Brain microvascular endothelial cell (primary cell): Measurements from ENCODE around the gene CTNS.

Source experiments
- DNase-seq: peaks from one replicate; pipeline ENCODE4 v3.0.0-alpha.2; 2020
- H3K27ac ChIP-seq: fragments of 250-450 bp; sonication (Bioruptor Pico); 2 replicates; pipeline ENCODE4 v1.5.1; 2020; ENCODE audit warnings: mild to moderate bottlenecking, moderate library complexity
- H3K27me3 ChIP-seq: fragments of 250-450 bp; sonication (Bioruptor Pico); replicated peaks from 2 replicates; pipeline ENCODE4 v1.5.1; 2020; ENCODE audit warnings: mild to moderate bottlenecking
- H3K36me3 ChIP-seq: fragments of 250-450 bp; sonication (Bioruptor Pico); replicated peaks from 2 replicates; pipeline ENCODE4 v1.5.1; 2020; ENCODE audit warnings: mild to moderate bottlenecking
- H3K4me3 ChIP-seq: 2 replicates; pipeline ENCODE4 v1.5.1; 2011; ENCODE audit warnings: low read depth, mild to moderate bottlenecking, control low read depth, low read length, moderate library complexity
- CTCF ChIP-seq: IDR thresholded peaks from 2 replicates; pipeline ENCODE4 v1.5.1; 2011; ENCODE audit warnings: low read depth, mild to moderate bottlenecking, moderate library complexity, low read length, control low read depth, inconsistent platforms; ENCODE audit errors: missing control alignments
- in situ Hi-C: cut with HindIII; loops from 2 replicates; pipeline ENCODE4 v1.10.0; 2017; ENCODE audit warnings: low sequenced_read_pairs, low pct_ligation_motif_present

CTNS gene

GRCh38 chr17:3613124-3613523, 23.4 kb upstream of the CTNS start:
- in situ Hi-C loops, result no loop called here
- H3K27ac ChIP-seq, result no peak overlapping the region
- DNase-seq, result no peak
- TF ChIP-seq CTCF, result no peak
- H3K4me3 ChIP-seq, result no peak overlapping the region
- H3K27me3 ChIP-seq, result no peaks in the 10 kb centered on the region
- peaks cover 31% of the 10 kb centered on the region for H3K36me3 ChIP-seq

GRCh38 chr17:3615160-3615870, 21.2 kb upstream of the CTNS start:
- Histone ChIP-seq H3K4me3 (no peak overlapping the region), H3K27me3 (no peaks in the 10 kb centered on the region), H3K27ac (no peak overlapping the region), H3K36me3 (peaks cover 22% of the 10 kb centered on the region)
- DNase-seq, result no peak
- no peak for TF ChIP-seq CTCF
- in situ Hi-C loops, result no loop called here

DNA sequence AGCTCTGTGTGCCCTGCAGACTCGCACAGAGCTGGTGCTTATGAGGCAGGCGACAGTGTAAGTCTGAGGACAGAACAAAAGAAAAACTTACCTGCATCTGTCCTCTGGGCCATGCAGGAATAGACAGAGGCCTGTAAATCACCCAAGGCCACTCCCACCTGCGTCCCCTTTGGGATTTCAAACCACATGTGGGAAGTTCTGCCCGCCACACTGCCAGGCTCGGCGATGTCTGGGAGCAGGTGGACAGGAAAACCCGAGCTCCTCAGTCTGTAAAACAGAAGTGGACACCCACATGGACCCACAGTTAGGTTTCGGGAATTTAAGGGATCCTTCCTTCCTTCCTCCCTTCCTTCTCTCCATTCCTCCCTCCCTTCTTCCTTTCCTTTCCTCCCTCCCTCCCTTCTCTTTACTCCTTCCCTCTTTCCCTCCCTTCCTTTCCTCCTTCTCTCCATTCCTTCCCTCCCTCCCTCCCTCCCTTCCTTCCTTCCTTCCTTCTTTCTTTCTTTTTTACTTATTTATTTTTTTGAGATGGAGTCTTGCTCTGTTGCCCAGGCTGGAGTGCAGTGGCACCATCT, 15.3 kb upstream of the CTNS start:
- no peaks in the 10 kb centered on the region for H3K27me3 ChIP-seq
- H3K36me3 ChIP-seq, result peaks cover 27% of the 10 kb centered on the region
- in situ Hi-C loops, result no loop called here
- H3K4me3 ChIP-seq, result no peak overlapping the region
- no peak for TF ChIP-seq CTCF
- H3K27ac ChIP-seq, result no peak overlapping the region
- no peak for DNase-seq

- no peak for TF ChIP-seq CTCF
- no peaks in the 10 kb centered on the region for H3K27me3 ChIP-seq
- H3K36me3 ChIP-seq, result peaks cover 29% of the 10 kb centered on the region
- in situ Hi-C loops, result no loop called here
- H3K4me3 ChIP-seq, result no peak overlapping the region
- H3K27ac ChIP-seq, result no peak overlapping the region
- no peak for DNase-seq
These were observed 13.5 kb upstream of the CTNS start for GRCh38 chr17:3622977-3623594.

DNA sequence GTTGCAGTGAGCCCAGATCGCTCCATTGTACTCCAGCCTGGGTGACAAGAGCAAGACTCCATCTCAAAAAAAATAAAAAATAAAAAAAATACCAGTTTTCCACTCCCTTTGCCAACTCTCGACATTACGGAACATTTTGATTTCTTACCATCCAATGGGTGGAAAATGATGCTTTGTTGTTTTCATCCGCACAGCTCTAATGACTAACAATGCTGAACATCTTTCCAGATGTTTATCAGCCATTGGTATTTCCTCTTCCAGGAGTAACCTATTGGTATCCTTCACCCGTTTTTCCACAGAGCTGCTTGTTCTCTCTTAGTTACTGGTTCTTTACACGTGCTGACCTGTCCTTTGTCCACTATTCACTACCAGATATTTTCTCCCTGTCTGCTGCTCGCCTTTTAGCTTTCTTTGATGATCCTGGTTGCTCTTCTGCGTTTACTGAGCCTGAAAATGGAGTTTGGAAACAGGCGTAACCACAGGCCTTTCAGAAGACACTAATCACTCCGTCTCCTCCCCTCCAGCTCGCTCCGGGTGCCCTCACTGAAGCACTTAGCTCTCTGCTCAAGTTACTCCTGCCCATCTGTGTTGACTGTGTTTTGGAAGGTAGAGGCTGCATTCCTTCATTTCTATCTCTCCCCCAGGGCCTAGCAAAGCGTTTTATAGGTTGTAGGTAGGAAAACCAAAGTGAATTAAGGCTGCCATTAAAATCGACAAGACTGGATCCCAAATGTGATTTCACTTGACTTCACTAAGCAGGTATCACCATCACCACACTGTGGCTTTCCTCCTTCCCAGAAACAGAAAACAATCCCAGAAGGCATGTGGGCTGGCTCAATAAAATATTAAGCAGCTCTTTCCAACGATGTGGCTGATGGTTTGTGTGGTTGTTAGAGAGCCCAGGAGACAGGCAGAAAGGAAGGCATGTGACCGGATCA, 9.5 kb upstream of the CTNS start:
- Histone ChIP-seq H3K27me3 (no peaks in the 10 kb centered on the region), H3K36me3 (peaks cover 35% of the 10 kb centered on the region), H3K27ac (no peak overlapping the region), H3K4me3 (no peak overlapping the region)
- TF ChIP-seq CTCF, result no peak
- no peak for DNase-seq
- in situ Hi-C loops, result no loop called here
